GM19468 (cell line): Measurements from ENCODE around the gene ANKS3.

Source experiments
- ATAC-seq: cut with Tn5 transposase; IDR thresholded peaks from one replicate; pipeline ENCODE4 v1.9.1; 2021; ENCODE audit warnings: mild to moderate bottlenecking, moderate library complexity, moderate number of reproducible peaks; ENCODE audit not compliant: unreplicated experiment; ENCODE audit errors: extremely low read depth

The ANKS3 gene

GRCh38 chr16:4687946-4688673 lies 46.0 kb downstream of the ANKS3 start:
- no peak for ATAC-seq

DNA sequence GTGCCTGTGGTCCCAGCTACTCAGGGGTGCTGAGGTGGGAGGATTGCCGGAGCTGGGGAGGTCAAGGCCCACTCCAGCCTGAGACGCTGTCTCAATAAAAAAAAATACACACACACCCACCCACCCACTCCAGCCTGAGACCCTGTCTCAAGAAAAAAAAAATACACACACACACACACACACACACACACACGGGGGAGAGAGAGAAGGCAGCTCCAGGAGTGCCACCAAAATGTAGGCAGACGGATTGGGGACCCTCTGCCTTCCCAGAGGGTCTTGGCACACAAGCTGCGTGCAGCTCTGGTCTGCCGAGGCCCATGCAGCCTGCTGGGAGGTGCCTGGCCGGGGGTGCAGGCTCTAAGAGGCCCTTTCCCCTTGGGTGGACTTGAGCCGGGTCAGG lies 46.7 kb downstream of the ANKS3 start:
- no peak for ATAC-seq

DNA sequence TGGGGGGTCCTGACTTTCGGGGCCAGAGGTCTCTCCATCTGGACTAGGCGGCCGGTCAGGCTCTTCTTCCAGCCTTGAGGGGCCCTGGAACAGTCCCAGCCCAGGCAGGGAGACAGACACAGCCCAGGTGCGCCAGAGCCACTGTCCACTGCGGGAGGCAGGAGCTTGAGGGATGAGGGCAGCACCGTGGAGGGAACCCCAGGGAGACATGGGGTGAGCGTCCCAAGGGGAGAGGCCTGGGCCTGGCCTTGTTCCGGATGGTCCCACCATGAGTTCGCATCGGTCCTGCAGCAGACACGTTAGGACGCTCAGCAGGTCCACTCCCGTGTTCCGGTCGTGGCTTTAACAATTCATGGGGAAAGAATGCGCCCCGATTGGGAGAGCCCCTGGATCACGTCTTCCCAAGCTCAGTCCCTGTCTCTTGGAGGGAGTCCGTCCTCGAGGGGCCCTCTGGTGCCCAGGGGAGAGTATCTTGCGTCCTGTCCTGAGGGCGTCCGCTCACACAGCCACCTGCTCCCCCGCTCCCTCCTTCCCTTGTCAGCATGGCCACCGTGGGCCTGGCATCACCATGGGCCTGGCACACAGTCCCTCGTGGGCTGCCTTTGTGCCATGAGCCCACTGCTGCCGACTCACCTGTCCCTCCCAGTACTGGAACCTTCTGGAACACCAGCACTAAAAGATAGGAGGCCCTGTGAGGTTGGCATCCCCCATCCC lies 47.4 kb downstream of the ANKS3 start:
- no peak for ATAC-seq

DNA sequence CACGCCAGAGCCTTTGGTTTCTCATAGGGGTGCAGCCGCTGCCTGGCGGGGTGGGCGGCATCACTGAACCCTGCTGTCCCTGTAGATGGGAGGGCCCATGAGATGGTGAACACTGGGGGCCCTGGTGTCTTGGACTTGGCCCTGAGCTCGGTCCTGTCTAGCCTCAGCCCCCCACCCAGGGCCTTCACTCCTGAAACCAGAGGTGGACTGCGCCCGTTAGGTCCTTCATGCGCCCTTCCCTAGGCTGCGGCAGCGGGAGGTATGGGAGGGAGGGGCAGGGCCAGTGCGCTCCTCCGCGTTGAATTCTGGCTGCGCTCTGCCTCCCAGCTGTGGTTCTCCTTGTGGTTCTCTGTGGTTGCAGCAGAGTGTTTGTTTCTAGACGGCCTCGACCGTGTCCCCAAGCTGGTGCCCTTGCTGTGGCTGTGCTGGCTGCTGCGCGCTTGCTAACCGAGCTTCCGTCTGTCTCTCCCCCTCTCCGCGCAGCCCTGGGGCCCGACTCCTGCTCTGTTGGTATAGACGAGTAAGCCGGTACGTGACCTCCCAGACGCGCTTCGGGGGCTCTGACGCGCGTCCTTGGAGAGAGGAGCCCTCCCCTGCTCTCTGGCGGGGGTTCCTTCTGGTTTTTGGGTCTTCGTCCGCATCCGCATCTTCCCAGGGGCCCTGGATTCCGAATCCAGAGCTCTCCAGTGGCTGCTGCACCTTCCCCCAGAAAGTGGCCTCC lies 48.1 kb downstream of the ANKS3 start:
- ATAC-seq = no peak

GRCh38 chr16:4685292-4685691 lies 48.8 kb downstream of the ANKS3 start:
- no peak for ATAC-seq

- ATAC-seq = no peak
Observed at GRCh38 chr16:4684763-4685162, 49.3 kb downstream of the ANKS3 start.

- ATAC-seq = no peak
Observed at GRCh38 chr16:4684058-4684715, 49.9 kb downstream of the ANKS3 start.

- ATAC-seq = no peak
Observed at GRCh38 chr16:4683255-4684057, 50.6 kb downstream of the ANKS3 start.

DNA sequence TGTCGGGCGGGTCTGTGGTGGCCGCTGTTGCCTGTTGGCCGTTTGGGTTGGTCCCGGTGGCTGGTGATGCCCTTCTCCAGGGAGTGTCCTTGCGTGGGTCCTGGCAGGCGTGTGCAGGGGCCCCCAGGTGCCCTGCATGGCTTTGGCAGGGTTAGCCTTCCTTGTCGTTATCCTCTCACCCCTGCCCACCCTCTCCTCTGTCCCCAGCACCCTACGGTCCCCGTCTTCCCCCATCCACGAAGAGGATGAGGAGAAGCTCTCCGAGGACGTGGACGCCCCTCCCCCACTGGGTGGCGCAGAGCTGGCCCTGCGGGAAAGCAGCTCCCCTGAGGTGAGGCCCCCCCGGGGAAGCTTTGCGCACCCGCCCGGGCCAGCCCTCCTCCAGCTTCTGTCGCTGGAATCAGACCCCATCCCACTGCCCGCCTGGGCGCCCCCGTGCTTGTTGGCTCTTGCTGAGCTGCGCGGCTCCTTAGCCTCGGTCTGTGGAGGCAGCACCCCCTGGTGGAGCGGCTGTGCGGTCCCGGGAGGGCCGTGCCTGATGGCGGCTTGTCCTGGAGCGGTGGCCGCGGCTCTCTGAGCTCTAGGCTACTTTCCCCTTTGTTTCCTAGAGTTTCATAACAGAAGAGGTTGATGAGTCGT lies 51.3 kb downstream of the ANKS3 start:
- no peak for ATAC-seq

DNA sequence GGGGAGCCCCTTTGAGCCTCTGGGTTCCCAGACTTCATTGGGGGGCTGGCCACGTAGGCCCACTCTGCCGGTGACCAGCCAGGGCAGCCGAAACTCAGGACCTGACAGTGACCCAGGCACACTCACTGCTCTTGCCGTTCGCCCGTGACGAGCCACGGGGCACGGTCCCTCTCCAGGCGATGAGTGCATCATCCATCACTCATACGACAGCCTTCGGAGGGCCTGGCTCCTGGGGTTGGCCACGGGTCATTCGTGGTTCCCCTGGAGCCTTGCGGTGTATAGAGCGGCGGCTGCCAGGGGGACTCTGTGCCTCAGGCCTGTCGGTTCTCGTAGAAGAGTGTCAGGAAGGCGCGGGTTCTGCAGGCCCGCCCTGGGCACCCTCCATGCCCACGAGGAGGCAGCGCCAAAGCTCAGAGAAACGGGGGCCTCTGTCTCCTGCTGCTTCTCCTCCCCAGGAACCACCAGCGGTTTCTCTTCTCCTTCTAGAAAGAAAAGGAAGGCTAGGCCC lies 51.9 kb downstream of the ANKS3 start:
- ATAC-seq = no peak

- no peak for ATAC-seq
Observed at GRCh38 chr16:4681471-4682083, 52.5 kb downstream of the ANKS3 start.

DNA sequence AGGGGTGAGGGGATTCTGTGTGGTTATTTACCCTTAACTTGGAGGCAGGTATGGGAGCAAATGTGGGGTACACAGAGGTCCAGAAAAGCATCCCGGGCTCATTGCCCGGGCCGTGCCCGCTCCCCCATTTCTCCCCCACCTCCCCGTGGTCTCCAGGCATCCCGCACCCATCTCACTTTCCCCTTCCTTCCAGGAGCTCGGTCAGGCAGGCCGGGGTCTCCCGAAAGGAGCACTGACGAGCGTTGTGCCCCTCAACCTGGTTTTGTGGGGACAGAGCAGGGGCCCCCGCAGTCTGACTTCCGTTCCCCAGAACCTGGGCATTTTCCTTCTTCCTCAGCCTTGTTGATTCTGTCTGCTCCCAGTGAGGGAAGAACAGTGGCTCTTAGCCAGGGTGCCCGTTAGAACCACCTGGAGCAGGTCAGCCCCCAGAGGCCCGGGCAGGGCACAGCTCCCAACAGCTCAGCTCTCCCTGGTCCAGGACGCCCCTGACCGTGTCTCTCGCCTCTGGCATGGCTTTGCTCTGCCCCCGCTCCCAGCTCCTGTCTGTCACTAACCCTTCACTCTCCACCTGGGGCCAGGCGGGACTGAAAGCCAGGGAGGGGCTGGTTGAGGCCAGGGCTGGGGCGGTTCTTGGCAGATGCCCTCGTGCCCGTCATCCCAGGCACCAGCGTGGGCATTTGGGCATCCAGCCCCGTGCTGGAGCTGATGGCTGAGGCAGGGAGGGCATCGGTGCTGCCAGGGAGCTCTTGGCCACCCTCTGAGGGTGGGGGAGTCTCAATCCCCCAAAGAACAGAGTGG lies 53.2 kb downstream of the ANKS3 start:
- ATAC-seq = no peak

- ATAC-seq = no peak
Observed at GRCh38 chr16:4679850-4680636, 54.0 kb downstream of the ANKS3 start.

- no peak for ATAC-seq
Observed at GRCh38 chr16:4679156-4679849, 54.8 kb downstream of the ANKS3 start.

GRCh38 chr16:4678596-4678995 lies 55.5 kb downstream of the ANKS3 start:
- no peak for ATAC-seq

GRCh38 chr16:4677994-4678393 lies 56.1 kb downstream of the ANKS3 start:
- ATAC-seq = no peak

- no peak for ATAC-seq
Observed at GRCh38 chr16:4677390-4677789, 56.7 kb downstream of the ANKS3 start.
